Inflammatory macrophage treated with lipopolysaccharide for 4 hours (primary cell): ENCODE measurements around the gene PLIN3.
"Not testable (repeated sequence)": the region's sequence is repeated elsewhere in the genome, so short reads cannot be mapped to it uniquely, and the experiment has no call there.

Experiments
- DNase-seq: peaks from one replicate; pipeline ENCODE4 v3.0.0-alpha.2; 2020

PLIN3 gene, protein sequence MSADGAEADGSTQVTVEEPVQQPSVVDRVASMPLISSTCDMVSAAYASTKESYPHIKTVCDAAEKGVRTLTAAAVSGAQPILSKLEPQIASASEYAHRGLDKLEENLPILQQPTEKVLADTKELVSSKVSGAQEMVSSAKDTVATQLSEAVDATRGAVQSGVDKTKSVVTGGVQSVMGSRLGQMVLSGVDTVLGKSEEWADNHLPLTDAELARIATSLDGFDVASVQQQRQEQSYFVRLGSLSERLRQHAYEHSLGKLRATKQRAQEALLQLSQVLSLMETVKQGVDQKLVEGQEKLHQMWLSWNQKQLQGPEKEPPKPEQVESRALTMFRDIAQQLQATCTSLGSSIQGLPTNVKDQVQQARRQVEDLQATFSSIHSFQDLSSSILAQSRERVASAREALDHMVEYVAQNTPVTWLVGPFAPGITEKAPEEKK

DNA sequence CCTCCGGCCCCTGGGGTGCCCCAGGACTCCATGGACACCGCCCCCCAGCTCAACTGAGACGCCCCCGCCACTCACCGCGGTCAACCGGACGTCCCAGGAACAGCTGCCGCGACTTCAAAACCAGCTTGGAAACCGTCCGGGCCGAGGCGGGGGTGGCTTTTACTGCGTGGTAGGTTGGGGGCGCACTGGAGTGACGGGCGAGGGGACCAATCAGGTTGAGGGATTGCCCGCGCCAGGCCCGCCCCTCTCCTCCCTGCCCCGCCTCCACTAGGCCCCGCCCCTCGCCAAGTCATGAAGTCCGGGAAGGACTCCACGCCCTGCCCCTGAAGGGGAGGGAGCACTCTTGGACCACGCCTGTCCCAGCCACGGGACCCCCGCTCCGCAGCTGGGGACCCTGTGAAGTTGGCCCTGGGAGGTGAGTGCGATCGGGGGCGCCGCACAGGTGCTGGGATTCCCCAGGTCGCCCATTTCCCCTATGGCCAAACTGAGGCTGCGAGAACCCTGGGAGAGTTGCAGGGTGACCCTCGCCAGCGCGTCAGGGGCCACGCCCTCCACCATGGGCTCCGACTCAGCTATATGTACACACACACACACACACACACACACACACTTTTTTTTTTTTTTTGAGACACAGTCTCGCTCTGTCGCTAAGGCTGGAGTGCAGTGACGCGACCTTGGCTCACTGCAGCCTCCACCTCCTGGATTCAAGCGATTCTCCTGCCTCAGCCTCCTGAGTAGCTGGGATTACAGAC is at the start of gene PLIN3:
TSS of gene PLIN3 (minus strand) at position 134 of the 752 bp plus-strand sequence. CDS start 6,273 bp downstream, outside the sequence.
- peak; percentile 95 for DNase-seq

DNA sequence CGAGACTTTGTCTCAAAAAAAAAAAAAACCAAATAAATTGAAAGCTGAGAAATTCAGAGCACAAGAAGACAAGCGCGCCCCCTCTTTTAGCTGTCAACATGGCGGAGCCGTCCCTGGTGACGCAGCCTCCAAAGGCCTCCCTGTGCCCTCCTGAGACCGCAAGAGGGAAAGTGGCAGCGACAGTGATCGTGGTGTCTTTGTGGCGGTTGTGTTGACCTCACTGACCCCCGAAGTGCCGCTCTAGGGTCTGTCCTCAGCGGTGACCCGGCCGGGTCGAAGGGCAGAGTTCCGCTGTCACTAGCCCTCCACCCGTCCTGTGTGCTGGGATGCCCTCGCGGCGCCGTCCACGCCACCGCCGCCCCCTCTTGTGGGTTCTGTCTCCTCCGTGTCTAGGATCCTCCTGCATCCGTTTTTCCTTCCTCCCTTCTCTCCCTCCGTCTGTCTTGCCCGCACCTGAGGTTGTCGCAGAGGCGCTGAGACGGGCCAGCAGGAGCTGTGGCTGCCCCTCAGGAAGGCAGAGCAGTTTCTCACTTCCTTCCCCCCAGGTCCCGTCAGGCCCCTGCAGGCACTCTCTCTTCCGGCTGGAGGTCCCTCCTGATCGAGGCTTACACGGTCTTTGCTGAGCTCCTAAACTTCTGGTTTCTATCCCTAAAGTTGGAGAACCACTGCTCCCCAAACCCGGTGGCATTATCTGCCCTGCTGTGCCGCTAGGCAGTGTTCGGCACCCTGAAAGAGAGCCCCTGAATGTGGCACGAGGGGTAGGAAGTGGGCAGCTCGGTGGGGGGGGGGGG is 49.0 kb upstream of the PLIN3 start:
- peak; percentile 24 for DNase-seq

DNA sequence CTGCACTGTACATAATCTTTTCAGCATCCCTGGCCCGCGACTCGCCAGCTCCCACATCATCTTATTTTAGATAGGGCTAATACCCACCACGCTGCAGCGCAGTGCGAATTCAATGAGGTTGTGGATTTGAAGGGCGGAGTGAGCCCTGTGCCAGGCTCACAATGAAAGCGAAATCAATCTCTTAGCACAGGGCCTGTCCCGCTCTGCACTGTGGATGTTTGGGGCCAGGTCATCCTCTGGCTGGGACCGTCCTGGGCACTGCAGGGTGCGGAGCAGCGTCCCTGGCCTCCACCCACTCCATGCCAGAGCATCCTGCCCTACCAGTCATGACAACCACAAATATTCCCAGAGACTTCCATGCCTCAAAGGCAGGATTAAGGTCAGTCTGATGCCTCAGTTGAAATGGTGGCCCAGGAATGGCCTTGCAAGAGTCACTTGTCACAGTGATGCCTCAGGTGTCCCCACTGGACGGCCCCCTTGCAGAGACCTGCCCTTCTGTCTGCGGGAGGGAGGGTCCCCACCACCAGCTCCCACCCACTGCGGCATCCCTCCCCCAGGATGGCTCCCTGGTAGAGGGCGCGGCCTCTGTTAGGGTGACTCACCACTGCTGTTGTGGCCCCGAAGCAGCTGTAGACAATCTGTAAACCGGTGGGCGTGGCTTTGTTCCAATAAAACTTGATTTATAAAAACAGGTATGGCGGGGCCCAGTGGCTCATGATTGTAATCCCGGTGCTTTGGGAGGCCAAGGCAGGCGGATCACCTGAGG is 47.5 kb upstream of the PLIN3 start:
- peak; percentile 57 for DNase-seq

DNA sequence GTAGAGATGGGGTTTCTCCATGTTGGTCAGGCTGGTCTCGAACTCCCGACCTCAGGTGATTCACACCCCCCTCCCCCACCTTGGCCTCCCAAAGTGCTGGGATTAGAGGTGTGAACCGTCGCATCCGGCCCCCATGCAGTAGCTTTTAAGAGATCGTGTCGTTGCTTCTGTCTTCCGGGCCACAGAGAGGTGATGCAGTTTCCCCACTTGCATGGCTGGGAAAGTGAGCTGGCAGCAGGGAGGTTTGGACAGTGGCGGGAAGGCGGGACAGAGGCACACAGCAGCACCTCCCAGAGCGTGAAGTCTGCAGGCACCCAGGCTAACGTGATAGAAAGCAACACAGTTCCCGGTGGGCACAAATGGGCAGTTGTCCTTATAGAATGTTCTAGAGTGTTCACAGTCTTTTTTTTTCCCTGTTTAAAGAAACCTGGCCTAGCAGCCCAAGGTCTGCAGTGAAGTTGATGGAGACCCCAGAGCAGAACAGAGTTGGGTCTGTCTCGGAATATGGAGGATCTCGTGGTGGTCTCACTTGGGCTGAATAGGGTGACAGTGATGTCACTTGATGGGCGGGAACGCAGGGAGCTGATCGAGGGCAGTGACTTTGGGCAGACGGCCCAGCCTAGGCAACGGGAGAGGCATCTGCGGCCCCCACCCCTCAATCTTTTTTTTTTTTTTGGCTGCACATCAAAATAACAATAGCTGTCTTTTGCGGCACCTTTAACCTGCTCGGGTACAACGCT is 46.7 kb upstream of the PLIN3 start:
- no peak for DNase-seq

DNA sequence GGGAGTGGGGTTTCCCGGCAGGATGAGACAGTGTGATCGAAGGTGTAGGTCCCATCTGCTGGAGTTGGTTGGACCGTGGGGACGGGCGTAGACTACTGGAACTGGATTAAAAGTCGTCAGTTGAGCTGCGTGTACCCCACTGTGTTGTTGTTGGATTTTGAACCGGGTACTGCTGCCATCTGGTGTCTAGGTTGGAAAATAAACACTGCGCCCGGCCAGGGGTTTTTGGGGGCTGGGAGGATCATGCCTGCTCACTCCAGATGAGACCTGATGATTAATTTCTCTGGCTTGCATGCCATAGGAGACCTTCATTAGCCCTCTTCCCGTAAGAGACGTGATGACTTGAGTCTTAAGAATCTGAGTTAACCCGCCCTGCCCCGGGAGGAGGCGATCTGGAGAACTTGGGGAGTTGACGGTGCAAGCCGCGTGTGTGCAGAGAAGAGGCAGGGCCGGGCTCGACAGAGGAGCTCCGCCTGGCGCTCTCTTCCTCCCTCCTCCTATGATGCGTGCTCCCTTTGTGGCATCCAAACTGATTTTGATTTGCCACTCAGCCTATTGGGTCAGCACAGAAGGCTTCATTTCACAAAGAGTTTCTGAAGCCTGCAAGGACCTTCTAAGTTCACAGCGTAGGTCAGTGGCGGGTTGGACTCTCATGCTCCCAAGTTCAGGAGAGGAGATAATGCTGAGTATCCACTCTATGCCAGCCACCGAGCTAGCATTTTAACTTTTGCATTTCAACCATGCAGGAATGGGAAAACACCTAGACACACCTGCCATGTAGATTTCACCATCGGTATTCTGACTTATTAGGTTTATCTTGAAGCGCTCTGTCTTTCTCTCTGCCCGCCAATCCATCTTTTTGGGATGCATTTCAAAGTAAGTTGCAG is 44.6 kb upstream of the PLIN3 start:
- DNase-seq: peak; percentile 41

DNA sequence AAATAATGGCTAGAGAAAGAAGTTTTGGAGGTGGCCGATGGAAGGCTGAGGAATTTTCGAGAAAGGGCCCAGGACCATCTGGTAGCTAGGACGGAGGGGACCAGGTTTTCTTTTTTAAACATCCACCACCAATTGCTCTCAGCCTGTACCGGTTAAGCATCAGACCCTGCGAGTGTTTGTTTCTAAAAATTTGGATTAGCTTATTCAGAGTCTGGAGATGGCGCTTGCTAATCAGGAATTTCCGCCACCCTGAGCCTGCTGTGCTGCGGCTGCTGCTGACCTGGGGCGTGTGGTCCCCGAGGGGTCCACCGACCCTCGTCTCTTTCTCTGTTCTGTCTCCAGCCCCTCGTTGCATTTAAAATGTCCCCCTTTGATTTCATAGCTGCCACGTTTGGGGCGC is 43.8 kb upstream of the PLIN3 start:
- no peak for DNase-seq

DNA sequence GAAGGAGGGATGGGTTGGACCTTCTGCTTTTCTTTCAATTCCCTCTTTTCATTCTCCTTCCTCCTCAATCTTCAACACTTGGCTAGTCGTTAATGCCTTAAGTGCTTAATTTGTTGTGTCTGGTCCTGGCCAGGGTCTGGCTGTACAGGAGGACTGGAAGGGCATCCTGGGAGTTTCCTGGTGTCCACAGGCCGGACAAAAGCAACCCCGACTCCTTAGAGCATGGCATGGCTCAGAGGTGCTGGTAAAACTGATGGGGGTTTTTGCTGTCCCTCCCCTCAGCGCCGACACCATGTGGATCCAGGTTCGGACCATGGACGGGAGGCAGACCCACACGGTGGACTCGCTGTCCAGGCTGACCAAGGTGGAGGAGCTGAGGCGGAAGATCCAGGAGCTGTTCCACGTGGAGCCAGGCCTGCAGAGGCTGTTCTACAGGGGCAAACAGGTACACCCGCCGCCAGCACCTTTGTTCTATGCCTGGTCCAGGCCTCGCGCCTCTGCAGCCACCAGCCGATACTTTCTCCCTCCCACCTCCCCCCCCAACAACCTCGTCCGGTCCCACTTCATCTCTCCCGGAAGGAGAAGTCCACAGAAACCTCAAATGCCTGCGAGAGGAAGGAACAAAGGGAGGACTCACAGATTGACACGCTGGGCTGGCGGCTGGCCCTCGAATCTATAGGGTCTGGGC is 43.3 kb upstream of the PLIN3 start:
- DNase-seq: peak; percentile 40

DNA sequence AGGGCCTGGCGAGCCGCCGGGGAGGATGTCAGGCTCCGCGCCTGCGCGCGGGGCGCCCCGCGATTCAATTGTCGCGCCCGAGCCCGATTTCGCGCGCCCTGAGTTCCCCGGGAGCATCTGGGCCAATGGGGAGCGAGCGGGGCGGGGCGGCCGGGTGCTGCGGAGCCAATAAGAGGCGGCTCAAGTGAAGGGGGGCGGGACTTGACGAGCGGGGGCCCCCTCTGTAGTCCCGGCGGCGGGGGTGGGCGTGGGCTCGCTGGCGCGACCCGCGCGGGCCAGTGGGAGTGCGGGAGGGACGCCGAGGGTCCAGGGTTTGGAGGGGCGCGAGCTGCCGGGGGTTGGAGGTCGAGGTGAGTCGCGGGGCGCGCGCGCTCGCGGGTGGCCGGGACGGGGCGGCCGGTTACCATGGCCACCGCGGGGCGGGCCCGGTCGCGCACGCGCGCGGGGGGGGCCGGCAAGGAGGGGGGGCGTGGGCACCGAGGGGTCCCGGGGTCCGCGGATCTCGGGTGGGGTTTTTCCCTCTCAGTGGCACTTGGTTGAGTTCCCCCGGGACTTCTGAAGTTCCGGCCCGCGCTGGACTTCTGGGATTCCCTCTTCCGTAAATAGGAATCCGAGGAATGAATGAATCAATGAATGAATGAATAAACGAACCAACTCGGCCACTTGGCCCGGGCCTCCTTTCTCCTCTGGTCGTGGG is 42.6 kb upstream of the PLIN3 start:
- peak; percentile 91 for DNase-seq

DNA sequence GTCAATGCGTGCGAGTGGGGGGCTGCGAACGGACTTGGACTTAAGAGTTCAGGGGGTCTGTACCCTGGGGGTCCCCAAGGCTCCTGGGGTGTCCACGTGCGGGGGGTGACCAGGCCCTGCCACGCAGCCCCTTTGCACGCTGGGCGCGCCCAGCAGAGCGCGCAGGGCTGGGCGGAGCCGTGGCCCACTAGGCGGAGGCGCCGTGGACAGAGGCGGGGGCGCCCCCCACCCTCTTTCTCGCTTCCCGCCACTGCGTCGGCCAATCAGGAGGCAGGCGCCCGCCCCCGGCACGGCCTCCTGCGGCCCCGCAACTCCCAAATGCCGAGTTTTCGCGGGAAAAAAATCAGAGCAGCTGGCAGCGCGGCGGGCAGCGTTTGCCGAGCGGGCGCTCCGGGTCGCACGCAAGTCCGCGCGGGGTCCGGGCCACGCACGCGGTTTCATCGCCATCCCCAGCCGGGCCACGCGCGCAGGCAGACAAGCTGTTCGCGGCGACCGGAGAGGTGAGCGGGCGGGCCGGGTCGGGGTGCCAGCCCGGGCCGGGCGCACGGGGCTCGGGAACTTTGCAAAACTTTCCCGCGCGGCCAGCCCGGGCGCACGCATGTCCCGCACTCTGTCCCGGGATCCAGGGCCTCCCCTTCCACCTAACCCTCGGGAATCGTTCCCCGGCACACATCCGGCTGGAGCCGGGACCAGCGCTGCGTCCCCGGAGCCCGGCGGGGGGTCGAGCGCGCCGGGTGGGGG is 41.9 kb upstream of the PLIN3 start, which contains the start of gene UHRF1:
TSS of gene UHRF1 (plus strand) at position 346 of the 741 bp plus-strand sequence. CDS start 1,385 bp downstream, outside the sequence.
- no peak for DNase-seq

DNA sequence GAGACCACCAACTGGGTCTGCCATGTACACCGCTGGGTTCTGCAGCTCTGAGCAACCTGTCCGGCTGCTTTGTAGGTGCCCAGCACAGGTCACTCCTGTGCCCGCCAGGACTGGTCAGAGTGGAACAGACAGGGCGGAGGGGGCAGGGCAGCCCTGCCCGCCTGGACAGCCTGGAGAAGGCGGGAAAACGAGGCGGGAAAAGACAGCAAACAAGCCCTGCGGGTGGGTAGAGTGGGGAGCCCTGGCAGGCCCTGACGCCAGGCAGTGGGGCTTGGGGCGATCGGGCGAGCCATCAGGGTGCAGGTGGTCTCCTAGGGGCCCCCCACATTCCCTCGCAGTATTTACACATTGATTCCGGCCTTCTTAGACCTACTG is 41.3 kb upstream of the PLIN3 start:
- DNase-seq: no peak

DNA sequence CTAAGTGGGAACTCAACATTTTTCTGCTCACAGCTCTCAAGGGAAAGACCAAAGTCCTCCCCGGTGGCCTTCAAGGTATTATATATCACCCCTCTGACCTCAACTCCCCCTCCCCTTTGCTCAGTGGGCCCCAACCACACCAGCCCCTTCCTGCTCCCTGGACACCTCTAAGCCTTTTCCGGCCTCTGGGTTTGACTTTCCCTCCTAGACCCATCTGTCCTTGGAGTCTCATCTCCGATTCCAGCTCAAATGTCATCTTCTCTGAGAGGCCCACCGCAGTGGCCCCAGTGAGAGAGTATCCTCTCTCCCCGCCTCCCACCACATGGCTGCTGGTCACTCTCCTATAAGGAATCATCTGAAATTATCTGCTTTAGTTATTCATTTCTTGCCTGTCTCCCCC is 40.9 kb upstream of the PLIN3 start:
- no peak for DNase-seq

DNA sequence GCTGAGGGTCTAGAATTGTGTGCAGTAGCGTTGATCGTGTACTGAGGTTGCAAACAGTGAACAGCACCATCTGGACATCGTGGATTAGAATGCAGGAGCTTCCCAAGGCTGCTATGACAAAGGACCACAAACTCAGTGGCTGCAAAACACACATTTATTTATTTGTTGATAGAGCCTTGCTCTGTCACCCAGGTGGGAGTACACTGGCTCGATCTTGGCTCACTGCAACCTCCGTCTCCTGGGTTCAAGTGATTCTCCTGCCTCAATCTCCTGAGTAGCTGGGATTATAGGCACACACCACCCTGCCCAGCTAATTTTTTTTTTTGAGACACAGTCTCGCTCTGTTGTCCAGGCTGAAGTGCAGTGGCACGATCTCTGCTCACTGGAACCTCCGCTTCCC is 39.5 kb upstream of the PLIN3 start:
- no peak for DNase-seq

DNA sequence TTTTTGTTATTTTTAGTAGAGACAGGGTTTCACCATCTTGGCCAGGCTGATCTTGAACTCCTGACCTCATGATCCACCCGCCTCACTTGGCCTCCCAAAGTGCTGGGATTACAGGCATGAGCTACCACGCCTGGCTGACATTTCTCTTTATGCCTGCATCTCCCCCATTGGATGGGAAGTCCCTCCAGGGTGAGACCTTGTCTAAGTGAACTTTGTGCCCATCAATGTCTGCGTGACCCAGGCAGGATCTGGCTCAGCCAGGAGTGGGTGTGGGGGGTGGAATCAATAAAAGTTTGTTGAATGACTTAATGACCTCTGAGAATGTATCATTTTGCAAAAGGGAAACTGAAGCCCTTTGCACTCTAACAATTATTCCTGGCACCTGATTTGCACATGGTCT is 37.0 kb upstream of the PLIN3 start:
- no peak for DNase-seq

DNA sequence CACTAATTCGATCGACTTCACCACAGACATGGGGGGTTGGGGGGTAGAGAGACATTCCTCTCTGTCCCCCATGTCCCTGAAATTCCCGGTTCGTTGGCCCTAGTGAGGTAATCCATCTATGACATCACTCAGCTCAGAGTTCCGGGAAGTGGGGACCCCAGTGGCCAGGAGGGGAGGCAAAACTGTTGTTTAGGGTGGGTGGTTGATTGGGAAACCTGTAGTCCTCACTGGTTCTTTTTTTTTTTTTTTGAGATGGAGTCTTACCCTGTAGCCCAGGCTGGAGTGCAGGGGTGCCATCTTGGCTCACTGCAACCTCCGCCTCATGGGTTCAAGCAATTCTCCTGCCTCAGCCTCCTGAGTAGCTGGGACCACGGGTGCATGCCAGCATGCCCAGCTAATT is 35.3 kb upstream of the PLIN3 start, which contains the start of gene ARRDC5:
TSS of gene ARRDC5 (minus strand) at position 101 of the 400 bp plus-strand sequence. CDS start at position 30, 71 bp downstream.
- no peak for DNase-seq

DNA sequence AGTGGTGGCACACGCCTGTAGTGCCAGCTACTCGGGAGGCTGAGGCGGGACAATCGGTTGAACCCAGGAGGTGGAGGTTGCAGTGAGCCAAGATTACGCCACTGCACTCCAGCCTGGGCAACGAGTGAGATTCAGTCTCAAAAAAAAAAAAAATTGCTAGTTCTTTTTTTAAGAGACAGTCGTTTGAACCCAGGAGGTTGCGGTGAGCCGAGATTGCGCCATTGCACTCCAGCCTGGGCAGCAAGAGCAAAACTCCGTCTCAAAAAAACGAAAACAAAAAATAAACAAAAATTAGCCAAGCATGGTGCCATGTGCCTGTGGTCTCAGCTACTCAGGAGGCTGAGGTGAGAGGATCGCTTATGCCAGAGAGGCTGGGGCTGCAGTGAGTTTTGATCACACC is 33.4 kb upstream of the PLIN3 start:
- peak; percentile 38 for DNase-seq

DNA sequence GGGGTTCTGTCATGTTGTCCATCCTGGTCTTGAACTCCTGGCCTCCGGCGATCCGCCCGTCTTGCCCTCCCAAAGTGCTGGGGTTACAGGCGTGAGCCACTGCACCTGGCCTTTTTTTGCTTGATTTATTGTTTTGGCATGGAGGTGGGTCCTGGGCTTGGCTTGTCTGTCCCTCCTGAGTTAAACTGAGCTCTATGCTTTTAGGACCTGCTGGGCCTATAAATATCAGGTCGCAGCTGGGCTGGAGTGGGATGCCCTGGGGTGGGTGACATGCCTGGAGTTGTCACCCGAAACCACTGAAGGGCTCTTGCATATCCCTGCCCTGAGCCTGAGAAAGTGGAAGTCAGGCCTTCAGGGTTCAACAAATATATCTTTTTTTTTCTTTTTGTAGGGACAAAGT is 29.7 kb upstream of the PLIN3 start:
- DNase-seq: no peak

DNA sequence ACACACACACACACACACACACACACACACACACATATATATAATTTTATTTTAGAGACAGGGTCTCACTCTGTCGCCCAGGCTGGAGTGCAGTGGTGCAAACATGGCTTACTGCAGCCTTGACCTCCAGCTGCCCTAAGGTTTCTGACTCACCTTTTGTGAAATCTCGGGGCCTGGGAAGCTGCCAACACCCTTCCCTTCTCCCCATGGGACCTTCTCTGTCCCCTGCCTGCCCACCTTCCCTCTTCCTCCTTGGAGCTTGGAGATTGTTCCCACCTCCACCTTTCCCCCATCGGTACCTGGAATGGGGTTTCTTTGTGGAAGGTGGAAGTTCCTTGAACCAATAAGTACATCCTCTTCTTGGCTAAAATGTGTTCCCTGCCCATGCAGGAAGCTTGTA is 28.9 kb upstream of the PLIN3 start:
- peak; percentile 38 for DNase-seq

DNA sequence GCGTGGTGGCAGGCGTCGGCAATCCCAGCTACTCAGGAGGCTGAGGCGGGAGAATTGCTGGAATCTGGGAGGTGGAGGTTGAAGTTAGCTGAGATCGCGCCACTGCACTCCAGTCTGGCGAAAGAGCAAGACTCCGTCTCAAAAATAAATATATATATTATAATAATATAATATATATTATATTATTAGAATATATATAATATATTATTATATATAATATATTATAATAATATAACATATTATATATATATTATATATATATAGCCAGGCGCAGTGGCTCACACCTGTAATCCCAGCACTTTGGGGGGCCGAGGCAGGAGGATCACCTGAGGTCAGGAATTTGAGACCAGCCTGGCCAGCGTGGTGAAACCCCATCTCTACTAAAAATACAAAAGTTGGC is 25.5 kb upstream of the PLIN3 start:
- DNase-seq: not testable (repeated sequence)

DNA sequence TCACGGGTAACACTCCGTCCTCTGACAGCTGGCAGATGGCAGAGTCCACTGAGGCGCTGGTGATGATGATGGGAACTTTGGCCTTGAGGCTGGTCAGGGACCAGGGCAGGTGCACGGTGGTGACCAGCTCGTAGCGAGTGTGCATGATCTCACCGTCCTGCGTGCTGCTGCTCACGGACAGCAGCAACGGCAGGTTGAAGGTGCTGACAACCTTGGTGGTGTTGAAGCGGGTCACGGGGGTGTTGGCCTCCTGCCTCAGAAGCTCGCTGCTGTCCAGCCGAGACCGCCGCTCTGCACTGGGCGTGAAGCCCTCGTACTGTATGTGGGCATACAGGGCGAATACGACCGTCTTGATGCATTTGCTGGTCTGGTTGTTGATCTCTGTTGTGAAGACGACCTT is 23.6 kb upstream of the PLIN3 start:
- DNase-seq: no peak
